ENCODE results near the gene SPP2.

SPP2 gene

GRCh38 chr2:234098681-234099080 lies 48.2 kb downstream of the SPP2 start:
- DNase-seq, result no peak

- no peak for DNase-seq
These were observed 48.8 kb downstream of the SPP2 start for GRCh38 chr2:234099266-234099665.

GRCh38 chr2:234100686-234101085 lies 50.2 kb downstream of the SPP2 start:
- DNase-seq, result no peak

- DNase-seq, result no peak
These were observed 51.6 kb downstream of the SPP2 start for GRCh38 chr2:234102112-234102511.

- DNase-seq, result no peak
These were observed 57.4 kb downstream of the SPP2 start for GRCh38 chr2:234107861-234108260.

- DNase-seq, result no peak
These were observed 58.8 kb downstream of the SPP2 start for GRCh38 chr2:234109321-234109720.

GRCh38 chr2:234110219-234110618 lies 59.7 kb downstream of the SPP2 start:
- DNase-seq, result no peak

GRCh38 chr2:234111523-234111922 lies 61.0 kb downstream of the SPP2 start:
- no peak for DNase-seq

- no peak for DNase-seq
These were observed 65.5 kb downstream of the SPP2 start for GRCh38 chr2:234116010-234116409.

GRCh38 chr2:234121999-234122398 lies 71.5 kb downstream of the SPP2 start:
- DNase-seq, result no peak

- DNase-seq, result no peak
These were observed 75.1 kb downstream of the SPP2 start for GRCh38 chr2:234125451-234126145.

- no peak for DNase-seq
These were observed 75.6 kb downstream of the SPP2 start for GRCh38 chr2:234126146-234126470.
